ENCODE results near the gene PIM3. TPM values are rescaled to one million over a fixed set of nuclear protein-coding genes. Genes with fewer than 3 reads are reported as not detected.

The PIM3 gene
- total RNA-seq, 1 experiment from 2014 or later: 86.3 TPM

- H3K4me3 Mint-ChIP-seq (ENCODE audit: low read depth, unreplicated experiment): peak overlapping the region; percentile 26
- peaks cover 27% of the 10 kb centered on the region for H3K4me1 Mint-ChIP-seq (ENCODE audit: low read depth, unreplicated experiment)
- peaks cover 35% of the 10 kb centered on the region for H3K36me3 Mint-ChIP-seq (ENCODE audit: insufficient read depth, unreplicated experiment)
- no TSS peak for BruUV-seq (replicated peaks)
- peak; percentile 83 for DNase-seq
- no peaks in the 10 kb centered on the region for H3K27me3 Mint-ChIP-seq (ENCODE audit: unreplicated experiment)
- CTCF ChIA-PET: interaction anchor here (3.0 kb wide), 1 partner anchor 17 kb away, joined by 30 read pairs; no protein-coding TSS in a partner anchor
- TF ChIP-seq CTCF (IDR thresholded peaks at IDR 0.05; ENCODE audit: unreplicated experiment): no peak
- no peak overlapping the region for H3K27ac Mint-ChIP-seq (ENCODE audit: unreplicated experiment)
- intact Hi-C loops (cut with micrococcal nuclease; ENCODE audit: unreplicated experiment): loop anchor here (5.0 to 10.0 kb wide), 3 partner anchors 57 to 210 kb away; partner anchors contain the start of gene IL17REL
- H3K9me3 Mint-ChIP-seq (ENCODE audit: low read depth, unreplicated experiment): no peaks in the 10 kb centered on the region
Measured at GRCh38 chr22:49934891-49935557, 25.5 kb upstream of the PIM3 start.

- CTCF ChIA-PET: interaction anchor here (1.0 to 3.0 kb wide), 2 partner anchors 11 to 16 kb away, joined by 11 to 30 read pairs; no protein-coding TSS in a partner anchor
- peak overlapping the region; percentile 43 for H3K4me3 Mint-ChIP-seq (ENCODE audit: low read depth, unreplicated experiment)
- intact Hi-C loops (cut with micrococcal nuclease; ENCODE audit: unreplicated experiment): loop anchor here (10.0 kb wide), 1 partner anchor 209 kb away; no protein-coding TSS in a partner anchor
Measured at GRCh38 chr22:49935561-49935960, 25.0 kb upstream of the PIM3 start.

GRCh38 chr22:49936018-49936972 is 24.3 kb upstream of the PIM3 start:
- H3K9me3 Mint-ChIP-seq (ENCODE audit: low read depth, unreplicated experiment): no peaks in the 10 kb centered on the region
- H3K4me1 Mint-ChIP-seq (ENCODE audit: low read depth, unreplicated experiment): peaks cover 18% of the 10 kb centered on the region
- TF ChIP-seq CTCF (IDR thresholded peaks at IDR 0.05; ENCODE audit: unreplicated experiment): no peak
- peak overlapping the region; percentile 72 for H3K27ac Mint-ChIP-seq (ENCODE audit: unreplicated experiment)
- peak; percentile 91 for DNase-seq
- intact Hi-C loops (cut with micrococcal nuclease; ENCODE audit: unreplicated experiment): loop anchor here (10.0 kb wide), 1 partner anchor 209 kb away; no protein-coding TSS in a partner anchor
- H3K4me3 Mint-ChIP-seq (ENCODE audit: low read depth, unreplicated experiment): peak overlapping the region; percentile 43
- H3K27me3 Mint-ChIP-seq (ENCODE audit: unreplicated experiment): no peaks in the 10 kb centered on the region
- CTCF ChIA-PET: interaction anchor here (0.7 to 3.0 kb wide), 6 partner anchors 11 to 554 kb away, joined by 3 to 30 read pairs (median 6); no protein-coding TSS in a partner anchor
- H3K36me3 Mint-ChIP-seq (ENCODE audit: insufficient read depth, unreplicated experiment): peaks cover 29% of the 10 kb centered on the region
- BruUV-seq (replicated peaks): TSS peak; percentile 89

More at GRCh38 chr22:49935561-49935960, 25.0 kb upstream of the PIM3 start:
- no peaks in the 10 kb centered on the region for H3K9me3 Mint-ChIP-seq (ENCODE audit: low read depth, unreplicated experiment)
- peaks cover 26% of the 10 kb centered on the region for H3K4me1 Mint-ChIP-seq (ENCODE audit: low read depth, unreplicated experiment)
- DNase-seq: no peak
- H3K36me3 Mint-ChIP-seq (ENCODE audit: insufficient read depth, unreplicated experiment): peaks cover 35% of the 10 kb centered on the region
- no TSS peak for BruUV-seq (replicated peaks)
- TF ChIP-seq CTCF (IDR thresholded peaks at IDR 0.05; ENCODE audit: unreplicated experiment): no peak
- H3K27me3 Mint-ChIP-seq (ENCODE audit: unreplicated experiment): no peaks in the 10 kb centered on the region
- no peak overlapping the region for H3K27ac Mint-ChIP-seq (ENCODE audit: unreplicated experiment)

All from Calu3 (cell line).